Inflammatory macrophage (primary cell): ENCODE measurements around the gene TNNI3K.

Experiments used
- DNase-seq, 2 donors: peaks; one replicate each; pipeline ENCODE4 v3.0.0-alpha.2; 2020 to 2022

Gene TNNI3K

DNA sequence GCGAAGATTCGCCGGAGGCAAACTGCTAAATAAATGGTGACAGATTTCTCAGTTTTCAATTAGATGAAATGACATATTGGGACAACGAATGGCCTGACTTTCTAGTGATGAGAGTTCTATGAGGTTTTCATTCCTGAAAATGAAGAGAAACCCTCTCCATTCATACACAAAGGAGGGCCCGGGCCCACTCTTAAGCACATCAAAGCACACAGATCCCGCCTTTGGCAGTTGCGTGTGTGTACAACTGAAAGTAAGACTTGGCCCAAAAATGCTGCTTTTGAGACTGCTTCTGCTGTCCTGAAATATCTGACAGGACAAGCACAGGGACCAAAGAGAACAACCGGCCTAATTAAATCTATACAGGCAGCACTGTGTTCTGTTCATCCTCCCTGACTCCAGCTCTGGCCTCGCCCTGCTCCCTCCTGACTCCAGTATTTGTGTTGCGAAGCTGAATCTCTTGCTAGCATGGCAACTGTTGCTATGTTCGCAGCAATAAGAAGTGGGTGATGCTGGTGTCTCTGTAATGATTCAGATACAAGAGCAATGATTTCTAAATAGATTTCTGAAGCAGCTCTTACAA lies 269.8 kb downstream of the TNNI3K start:
- no peak for DNase-seq

- no peak for DNase-seq
Measured at GRCh38 chr1:74505928-74506710, 270.9 kb downstream of the TNNI3K start.

DNA sequence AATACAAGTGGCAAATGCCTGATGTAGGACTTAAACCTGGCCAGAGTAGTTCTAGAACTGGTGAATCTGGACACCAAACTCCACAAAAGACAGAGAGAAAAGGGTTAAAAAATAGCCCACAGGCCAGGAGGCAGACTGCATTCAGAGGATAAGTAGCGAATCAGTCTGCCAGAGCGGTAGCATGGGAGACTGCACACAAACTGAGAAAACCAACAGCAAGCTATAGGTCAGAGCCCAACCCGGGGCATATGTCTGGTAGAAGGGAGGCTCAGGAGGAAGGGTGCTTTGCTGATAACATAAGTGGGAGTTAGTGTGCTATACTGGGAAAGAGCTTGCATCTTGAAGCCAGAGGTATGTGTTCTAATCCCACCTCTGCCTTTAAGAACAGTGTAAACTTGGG lies 273.3 kb downstream of the TNNI3K start:
- DNase-seq: no peak

DNA sequence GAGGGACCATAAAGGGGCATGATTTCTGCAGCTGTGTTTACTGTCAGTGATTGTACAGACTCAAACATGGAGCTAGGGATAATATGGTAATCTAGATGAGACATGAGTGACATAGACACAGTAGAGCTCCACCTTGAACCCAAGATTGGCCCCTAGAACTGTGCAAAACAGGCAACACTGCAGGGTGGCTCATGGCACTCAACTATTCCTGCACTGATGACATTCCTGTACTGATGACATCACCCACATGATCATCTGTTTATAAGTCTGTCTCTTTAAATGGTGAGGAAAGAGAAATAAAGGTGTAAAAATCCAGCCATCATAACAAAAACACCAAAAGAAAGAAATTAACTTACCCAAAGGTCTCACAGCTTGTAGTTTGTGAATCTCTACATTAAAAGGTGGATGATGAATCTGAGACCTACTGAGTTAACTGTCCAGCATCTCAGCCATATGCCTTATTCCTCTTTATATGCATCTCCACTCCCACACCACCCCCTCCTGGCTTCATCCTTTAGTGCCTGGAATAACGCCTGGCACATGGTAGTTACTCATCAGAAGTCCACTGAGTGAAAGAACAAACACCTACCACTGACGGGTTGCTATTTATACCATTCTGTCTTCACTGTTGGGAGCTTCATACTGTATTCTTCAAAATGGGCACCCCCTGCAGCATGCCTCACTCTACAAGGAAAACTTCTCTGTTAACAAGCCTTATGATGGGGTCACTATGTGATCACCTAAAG lies 277.2 kb downstream of the TNNI3K start, which contains the start of gene LRRC53:
Gene LRRC53 (minus strand): TSS at position 442 of the 746 bp plus-strand sequence. CDS start 29,262 bp downstream, outside the sequence.
- DNase-seq: no peak

- DNase-seq: no peak
Measured at GRCh38 chr1:74513411-74514300, 278.5 kb downstream of the TNNI3K start.

DNA sequence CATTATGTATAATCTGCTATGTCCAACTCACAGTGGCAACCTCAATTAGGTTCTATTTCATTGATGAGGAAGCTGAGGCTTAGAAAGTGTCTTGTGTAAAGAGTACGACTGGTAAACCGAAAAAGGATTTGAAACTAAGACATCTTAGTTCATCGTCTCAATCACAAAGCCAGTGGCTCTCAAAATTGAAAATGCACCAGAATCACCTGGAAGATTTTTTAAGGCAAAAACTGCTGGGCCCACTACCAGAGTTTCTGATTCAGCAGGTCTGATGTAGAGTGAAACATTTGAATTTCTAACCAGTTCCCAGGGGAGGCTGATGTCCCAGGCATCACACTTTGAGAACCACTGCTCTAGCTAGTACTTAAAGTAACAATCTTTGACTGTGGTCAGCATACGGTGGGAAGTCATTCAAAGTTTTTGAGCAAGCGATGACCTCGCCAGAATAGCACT lies 282.4 kb downstream of the TNNI3K start:
- no peak for DNase-seq

GRCh38 chr1:74522148-74522547 lies 287.0 kb downstream of the TNNI3K start:
- no peak for DNase-seq

- no peak for DNase-seq
Measured at GRCh38 chr1:74523873-74524480, 288.8 kb downstream of the TNNI3K start.

GRCh38 chr1:74526708-74527107 lies 291.5 kb downstream of the TNNI3K start:
- no peak for DNase-seq

- DNase-seq: no peak
Measured at GRCh38 chr1:74528123-74528522, 292.9 kb downstream of the TNNI3K start.

DNA sequence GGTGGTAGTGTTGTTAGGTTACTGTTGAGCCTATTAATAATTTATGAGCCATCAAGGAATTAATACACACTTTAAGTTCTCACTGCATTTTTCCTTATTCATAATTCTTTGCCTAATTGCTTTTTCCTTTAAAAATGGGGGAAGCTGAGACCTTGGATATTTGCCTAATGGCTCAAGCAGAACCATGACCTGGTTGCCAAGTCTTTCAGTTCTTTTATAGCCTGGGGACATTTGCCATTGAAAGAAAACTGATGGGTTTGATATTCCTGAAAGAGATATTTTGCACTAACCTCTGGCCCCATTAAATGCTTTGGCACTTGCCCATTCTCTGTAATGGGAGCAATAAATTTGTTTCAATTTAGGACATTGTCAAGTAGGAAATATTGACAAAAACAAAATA lies 295.7 kb downstream of the TNNI3K start:
- no peak for DNase-seq

GRCh38 chr1:74531796-74532195 lies 296.6 kb downstream of the TNNI3K start:
- no peak for DNase-seq

DNA sequence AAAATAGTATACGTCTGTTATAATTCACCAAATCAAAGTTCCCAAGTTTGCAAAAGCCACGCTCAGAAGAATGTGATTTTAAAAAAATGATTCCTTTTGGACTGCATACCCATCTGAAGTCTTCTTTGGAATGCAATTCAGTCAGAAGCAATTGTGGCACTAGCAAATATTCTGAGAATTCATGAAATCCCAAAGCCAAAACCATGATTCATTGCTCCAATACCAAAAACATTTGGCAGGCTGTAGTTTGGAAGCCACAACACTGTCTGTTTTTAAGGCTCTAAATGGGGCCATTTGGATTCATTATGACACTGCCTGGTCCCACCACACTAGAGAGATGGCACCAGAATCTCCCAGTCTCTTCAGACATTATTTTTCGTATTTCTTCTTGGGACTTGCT lies 299.1 kb downstream of the TNNI3K start:
- DNase-seq: no peak

GRCh38 chr1:74545821-74546220 lies 310.6 kb downstream of the TNNI3K start:
- DNase-seq: no peak

GRCh38 chr1:74548961-74549750 lies 314.0 kb downstream of the TNNI3K start:
- DNase-seq: no peak

GRCh38 chr1:74549932-74550331 lies 314.7 kb downstream of the TNNI3K start:
- DNase-seq: no peak

DNA sequence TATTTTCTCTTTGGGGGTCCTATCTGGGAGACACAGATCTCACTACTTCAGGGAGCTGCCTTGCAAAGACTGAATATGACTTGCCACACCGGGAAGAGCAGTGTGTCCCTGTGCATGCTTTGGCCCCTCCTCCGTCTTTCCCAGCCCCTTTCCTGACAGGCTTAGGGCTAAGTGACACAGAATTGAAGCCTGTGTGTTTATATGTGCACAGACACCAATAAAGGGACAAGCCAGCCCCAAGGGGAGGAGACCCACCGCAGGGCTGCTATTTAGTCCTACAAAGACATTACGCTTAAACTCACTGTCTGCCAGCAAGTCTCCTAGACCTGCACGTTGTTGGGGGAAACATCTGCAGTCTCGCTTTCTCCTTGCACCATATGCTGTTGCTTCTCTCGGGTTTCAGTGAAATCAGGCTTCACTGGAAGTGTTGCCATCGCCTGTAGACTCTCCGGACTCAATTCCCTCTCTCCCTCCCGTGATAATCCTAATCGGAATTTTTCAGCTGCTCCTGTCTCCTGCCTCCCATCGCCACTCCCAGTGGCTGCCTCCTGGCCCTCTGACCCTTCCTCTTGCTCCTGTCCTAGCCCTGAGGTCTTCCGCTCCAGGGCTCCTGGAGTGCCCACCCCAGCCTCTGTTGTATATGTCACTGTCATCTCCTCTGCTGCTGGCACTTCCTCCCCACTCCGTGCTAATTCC lies 335.8 kb downstream of the TNNI3K start:
- no peak for DNase-seq

DNA sequence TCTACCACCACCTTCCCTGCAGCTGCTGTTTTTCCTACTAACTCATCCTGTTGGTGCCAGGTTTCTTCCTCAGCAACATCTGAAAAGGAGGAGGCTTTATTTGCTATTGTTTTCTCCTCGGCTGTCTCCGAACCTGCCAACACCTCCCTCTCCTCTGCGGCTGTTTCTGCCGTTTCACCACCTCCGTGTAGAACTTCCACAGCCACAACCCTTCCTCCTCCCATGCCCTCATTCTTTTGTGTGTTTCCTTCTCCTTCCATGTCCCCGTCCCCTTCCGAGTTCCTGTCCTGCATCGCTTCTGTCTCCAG lies 336.3 kb downstream of the TNNI3K start:
- DNase-seq: no peak

GRCh38 chr1:74571891-74572290 lies 336.7 kb downstream of the TNNI3K start:
- DNase-seq: no peak

DNA sequence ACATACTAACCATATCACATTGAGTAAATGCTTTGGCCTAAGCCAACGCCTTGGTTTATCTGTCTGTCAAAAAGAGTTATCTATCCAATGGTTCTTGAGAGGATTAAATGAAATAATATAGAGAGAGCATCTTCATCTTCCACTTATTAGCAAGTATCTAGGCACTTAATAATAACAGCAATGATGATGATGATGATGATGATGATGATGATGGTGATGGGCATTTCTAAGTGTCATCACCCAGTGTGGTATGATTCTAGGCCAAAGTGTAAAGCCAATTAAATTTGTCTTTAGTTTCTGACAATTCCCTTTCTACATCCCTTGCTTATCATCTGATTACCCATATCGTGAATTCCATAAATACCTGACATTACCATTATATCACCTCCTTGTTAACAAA lies 342.9 kb downstream of the TNNI3K start:
- no peak for DNase-seq

- no peak for DNase-seq
Measured at GRCh38 chr1:74579425-74579824, 344.2 kb downstream of the TNNI3K start.
